HepG2 (cell line): ENCODE measurements around the gene TUBA4A. TPM values are rescaled to one million over a fixed set of nuclear protein-coding genes. Genes with fewer than 3 reads are reported as not detected.

ENCODE experiments used
- ATAC-seq: fragments of 200-7000 bp; cut with Tn5 transposase; 3 replicates; pipeline ENCODE4 v1.9.1; 2020; ENCODE audit warnings: mild to moderate bottlenecking, moderate library complexity
- BruUV-seq: library from RNA; stranded (reverse); fragments of 400-500 nt; replicated peaks from 2 replicates; lab custom pipeline; 2021; lab: Mats Ljungman, UMichigan
- CTCF ChIA-PET: fragments of 300-600 bp; formaldehyde crosslinking; extraction: SDS; loops from one replicate; lab custom pipeline; 2021; ENCODE audit warnings: low total read pairs, inconsistent platforms, low intra/inter-chr PET ratio; lab: Yijun Ruan, JAX
- POLR2A ChIA-PET: fragments of 350-600 bp; sonication (Branson Sonifier 250); formaldehyde crosslinking; loops from one replicate; lab custom pipeline; 2020; ENCODE audit warnings: antibody characterized with exemption, inconsistent platforms; lab: Yijun Ruan, JAX
- DNase-seq: peaks from one replicate; pipeline ENCODE4 v3.0.0-alpha.2; 2015; ENCODE audit warnings: low spot score
- FAIRE-seq: peaks from 3 replicates; lab custom pipeline; 2011; peaks lifted over from hg19 to GRCh38; lab: Jason Lieb, UNC
- H2AFZ ChIP-seq: one replicate; pipeline ENCODE4 v1.6.1; 2011; ENCODE audit warnings: low read length, inconsistent platforms
- H3K27ac ChIP-seq: fragments of 300-600 bp; 3 replicates; pipeline ENCODE4 v1.8.0; 2011; ENCODE audit warnings: mixed run types, mild to moderate bottlenecking, mixed read lengths, low read length, inconsistent platforms; ENCODE audit not compliant: insufficient read depth; ENCODE audit errors: extremely low read length
- H3K27me3 ChIP-seq, 2 experiments: fragments of 200-600 bp in 1 of 2; 2 replicates in 1 of 2; 3 replicates in 1 of 2; pipeline versions ENCODE4 v1.6.0 to v1.8.0; 2011; ENCODE audit warnings: low read length in 2 of 2, mild to moderate bottlenecking in 2 of 2, moderate library complexity in 2 of 2, inconsistent platforms in 1 of 2; ENCODE audit not compliant: insufficient read depth in 2 of 2, control insufficient read depth in 1 of 2
- H3K36me3 ChIP-seq, 2 experiments: fragments of 200-600 bp in 1 of 2; replicated peaks in 1 of 2; 2 replicates in 1 of 2; 3 replicates in 1 of 2; pipeline versions ENCODE4 v1.5.1 to v1.8.0; 2011; ENCODE audit warnings: low read length in 2 of 2, inconsistent platforms in 1 of 2; ENCODE audit not compliant: insufficient read depth in 2 of 2, control insufficient read depth in 1 of 2
- H3K4me1 ChIP-seq: 2 replicates; pipeline ENCODE4 v1.5.1; 2012; ENCODE audit warnings: low read length, inconsistent platforms; ENCODE audit not compliant: insufficient read depth
- H3K4me2 ChIP-seq: 2 replicates; pipeline ENCODE4 v1.6.0; 2011; ENCODE audit warnings: low read depth, low read length, inconsistent platforms
- H3K4me3 ChIP-seq, 3 experiments: fragments of 200-600 bp in 1 of 3; sonication (generic), shearing (Covaris generic) in 1 of 3; replicated peaks in 1 of 3; 2 replicates each; pipeline ENCODE4 v1.5.1; 2011 to 2016; ENCODE audit warnings: low read length in 3 of 3, inconsistent platforms in 2 of 3, low read depth in 2 of 3, mild to moderate bottlenecking in 2 of 3, control low read depth in 1 of 3, mixed read lengths in 1 of 3; ENCODE audit not compliant: insufficient read depth in 1 of 3
- H3K79me2 ChIP-seq: one replicate; pipeline ENCODE4 v1.6.1; 2011; ENCODE audit warnings: low read length, inconsistent platforms; ENCODE audit not compliant: insufficient read depth
- H3K9ac ChIP-seq: 2 replicates; pipeline ENCODE4 v1.6.0; 2011; ENCODE audit warnings: mild to moderate bottlenecking, low read depth, low read length, inconsistent platforms; ENCODE audit not compliant: insufficient read depth
- H3K9me3 ChIP-seq: 2 replicates; pipeline ENCODE4 v1.5.1; 2012; ENCODE audit warnings: mild to moderate bottlenecking, low read length
- H4K20me1 ChIP-seq: 2 replicates; pipeline ENCODE4 v1.6.0; 2011; ENCODE audit warnings: inconsistent platforms, mild to moderate bottlenecking, low read length, moderate library complexity; ENCODE audit not compliant: insufficient read depth
- CHD4 ChIP-seq: fragments of 200-600 bp; sonication (generic); IDR thresholded peaks from 2 replicates; pipeline ENCODE4 v1.7.0; 2017; ENCODE audit warnings: mild to moderate bottlenecking, low read length, borderline replicate concordance
- FIP1L1 ChIP-seq: fragments of 200-400 bp; formaldehyde crosslinking; IDR thresholded peaks from 2 replicates; pipeline ENCODE4 v1.6.1; 2018; ENCODE audit warnings: low read depth, mild to moderate bottlenecking, low read length, moderate library complexity, borderline replicate concordance; ENCODE audit not compliant: insufficient read depth
- TAF15 ChIP-seq: fragments of 200-400 bp; formaldehyde crosslinking; IDR thresholded peaks from one replicate; pipeline ENCODE4 v1.6.1; 2018; ENCODE audit warnings: mild to moderate bottlenecking, low read depth, low read length; ENCODE audit not compliant: poor library complexity, severe bottlenecking
- U2AF2 ChIP-seq: fragments of 200-400 bp; formaldehyde crosslinking; IDR thresholded peaks from 2 replicates; pipeline ENCODE4 v1.6.1; 2017; ENCODE audit warnings: low read depth, mild to moderate bottlenecking, low read length
- ZNF75D ChIP-seq: sonication (generic); formaldehyde crosslinking; IDR thresholded peaks from 2 replicates; pipeline ENCODE4 v1.8.1; 2023; ENCODE audit warnings: missing genetic modification reagents, mild to moderate bottlenecking, borderline replicate concordance
- WGBS: methylation state at CpG from one replicate; pipeline ENCODE4 v1.1.6; 2017; ENCODE audit warnings: low lambda C conversion rate; 5-methylcytosine and 5-hydroxymethylcytosine counted together
- in situ Hi-C: cut with HindIII; loops from 2 replicates; pipeline ENCODE4 v1.10.0; 2017; ENCODE audit warnings: low pct_unique_long_range_greater_than_20kb; ENCODE audit not compliant: extremely low pct_ligation_motif_present
- intact Hi-C: fragments of 100-400 bp; cut with micrococcal nuclease; formaldehyde crosslinking; loops from one replicate; pipeline ENCODE4 v1.10.0; 2022; ENCODE audit not compliant: unreplicated experiment
- polyA plus RNA-seq, 8 experiments: library from polyadenylated mRNA; depleted of rRNA in 3 of 8; stranded (reverse) in 7 of 8; unstranded in 1 of 8; fragments of >200 nt; fragmentation: Illumina TruSeq in 4 of 8; extraction: Trizol in 4 of 8; gene quantifications; 2 replicates each; pipeline versions ENCODE4 v1.2.1 to v1.2.3, GENCODE V29; 2011 to 2016; ENCODE audit warnings: low read depth in 4 of 8, missing spikeins in 1 of 8, mixed read lengths in 1 of 8; ENCODE audit not compliant: insufficient read depth in 1 of 8
- total RNA-seq, 5 experiments: library from RNA; depleted of rRNA; stranded (reverse); fragments of >200 nt; fragmentation: Illumina TruSeq; extraction: Trizol; gene quantifications; 2 replicates each; pipeline ENCODE4 v1.2.3, GENCODE V29; 2016; ENCODE audit warnings: low read depth in 1 of 5
- TF ChIP-seq, protein P1 (sequence below): sonication (generic); formaldehyde crosslinking; IDR thresholded peaks from 2 replicates; pipeline ENCODE4 v1.8.0; 2022; ENCODE audit warnings: mild to moderate bottlenecking, missing genetic modification reagents; ENCODE audit not compliant: insufficient replicate concordance
- TF ChIP-seq, protein P2 (sequence below): IDR thresholded peaks from 2 replicates; pipeline ENCODE4 v1.6.1; 2012; ENCODE audit warnings: inconsistent platforms

The TUBA4A gene
- total and polyA plus RNA-seq, 2 of the 13 experiments (the other 11 are each of a cell fraction or from before 2014, with no cell fraction given), result 1.3 to 12.7 TPM

DNA sequence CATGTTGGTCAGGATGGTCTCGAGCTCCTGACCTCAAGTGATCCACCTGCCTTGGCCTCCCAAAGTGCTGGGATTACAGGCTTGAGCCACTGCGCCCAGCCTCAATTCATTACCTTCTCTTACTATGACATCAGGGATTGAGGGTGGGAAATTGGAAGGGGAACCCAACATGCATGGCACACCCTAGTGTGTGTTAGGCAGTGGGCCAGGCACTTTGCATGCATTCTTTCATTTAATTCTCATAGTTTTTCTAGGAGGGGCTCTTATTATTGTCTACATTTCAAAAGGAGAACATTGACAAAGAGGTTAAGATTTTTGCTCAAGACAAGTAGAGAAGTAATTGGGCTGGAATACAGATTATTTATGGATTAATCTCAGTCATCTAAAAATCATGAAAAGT is 14.6 kb upstream of the TUBA4A start:
- ATAC-seq (no peak), DNase-seq (no peak), FAIRE-seq (no peak)
- peaks cover 26% of the 10 kb centered on the region for H3K4me1 ChIP-seq
- intact Hi-C loops (no loop called here), in situ Hi-C loops (no loop called here)
- no peak overlapping the region for H3K27ac ChIP-seq
- CTCF ChIA-PET, result no interaction called here
- 83% methylated on average over 2 of the region's 2 CpGs for WGBS
- H4K20me1 ChIP-seq, result no peaks in the 10 kb centered on the region
- no peak overlapping the region for H3K4me2 ChIP-seq
- H3K36me3 ChIP-seq, result no peaks in the 10 kb centered on the region
- BruUV-seq, result no TSS peak
- H3K9ac ChIP-seq, result no peak overlapping the region
- H2AFZ ChIP-seq, result no peak overlapping the region
- POLR2A ChIA-PET, result interaction anchor here (2.1 kb wide), 1 partner anchor 14 kb away, joined by 12 read pairs; the partner anchor contains the start of gene TUBA4A
- H3K79me2 ChIP-seq, result no peaks in the 10 kb centered on the region
- H3K27me3 ChIP-seq, result peaks cover 2 to 15% of the 10 kb centered on the region in 2 experiments; a peak in 2 of 5 replicates
- H3K9me3 ChIP-seq, result no peaks in the 10 kb centered on the region
- H3K4me3 ChIP-seq, result no peak overlapping the region
- TF ChIP-seq CHD4, result no peak
- no peak for TF ChIP-seq FIP1L1
- no peak for TF ChIP-seq ZNF75D (CRISPR knock-in tag)
- no peak for TF ChIP-seq TAF15
- no peak for TF ChIP-seq U2AF2
- TF ChIP-seq, protein P1, sequence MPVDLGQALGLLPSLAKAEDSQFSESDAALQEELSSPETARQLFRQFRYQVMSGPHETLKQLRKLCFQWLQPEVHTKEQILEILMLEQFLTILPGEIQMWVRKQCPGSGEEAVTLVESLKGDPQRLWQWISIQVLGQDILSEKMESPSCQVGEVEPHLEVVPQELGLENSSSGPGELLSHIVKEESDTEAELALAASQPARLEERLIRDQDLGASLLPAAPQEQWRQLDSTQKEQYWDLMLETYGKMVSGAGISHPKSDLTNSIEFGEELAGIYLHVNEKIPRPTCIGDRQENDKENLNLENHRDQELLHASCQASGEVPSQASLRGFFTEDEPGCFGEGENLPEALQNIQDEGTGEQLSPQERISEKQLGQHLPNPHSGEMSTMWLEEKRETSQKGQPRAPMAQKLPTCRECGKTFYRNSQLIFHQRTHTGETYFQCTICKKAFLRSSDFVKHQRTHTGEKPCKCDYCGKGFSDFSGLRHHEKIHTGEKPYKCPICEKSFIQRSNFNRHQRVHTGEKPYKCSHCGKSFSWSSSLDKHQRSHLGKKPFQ (CRISPR knock-in tag), result no peak

DNA sequence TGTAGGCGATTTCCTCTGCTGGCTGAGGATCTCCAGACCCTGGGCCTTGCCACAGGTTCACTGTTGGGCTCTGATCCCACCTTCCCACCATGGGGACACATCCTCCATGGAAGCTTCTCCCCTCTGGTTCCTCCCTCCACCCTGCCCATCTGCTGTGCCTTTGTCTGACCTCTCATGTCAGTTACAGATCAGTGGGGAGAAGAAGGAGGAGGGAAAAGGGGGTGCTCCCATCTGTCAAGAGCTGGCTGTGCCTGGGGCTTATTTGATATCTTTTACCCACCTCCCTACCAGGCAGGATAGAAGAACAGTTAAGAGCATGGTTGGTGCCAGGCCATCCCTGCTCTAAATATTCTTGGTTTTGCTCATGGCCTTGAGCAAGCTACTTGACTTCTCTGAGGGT is 13.2 kb upstream of the TUBA4A start:
- H2AFZ ChIP-seq, result no peak overlapping the region
- no peak for FAIRE-seq
- ChIA-PET CTCF (no interaction called here), POLR2A (no interaction called here)
- TF ChIP-seq, protein P2, sequence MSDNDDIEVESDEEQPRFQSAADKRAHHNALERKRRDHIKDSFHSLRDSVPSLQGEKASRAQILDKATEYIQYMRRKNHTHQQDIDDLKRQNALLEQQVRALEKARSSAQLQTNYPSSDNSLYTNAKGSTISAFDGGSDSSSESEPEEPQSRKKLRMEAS, result no peak
- 30% methylated on average over 1 of the region's 1 CpG for WGBS
- no TSS peak for BruUV-seq
- peaks cover 26% of the 10 kb centered on the region for H3K4me1 ChIP-seq
- intact Hi-C loops, result no loop called here
- no peak for ATAC-seq
- H3K9ac ChIP-seq, result no peak overlapping the region
- H3K9me3 ChIP-seq, result no peaks in the 10 kb centered on the region
- no peaks in the 10 kb centered on the region for H3K36me3 ChIP-seq
- H3K27me3 ChIP-seq, result peaks cover 2 to 19% of the 10 kb centered on the region in 2 experiments; a peak in 2 of 5 replicates
- H3K27ac ChIP-seq, result no peak overlapping the region
- in situ Hi-C loops, result no loop called here
- H3K4me3 ChIP-seq, result no peak overlapping the region
- no peaks in the 10 kb centered on the region for H4K20me1 ChIP-seq
- no peak overlapping the region for H3K4me2 ChIP-seq
- DNase-seq, result no peak
- H3K79me2 ChIP-seq, result no peaks in the 10 kb centered on the region
